Endometrial microvascular endothelial cells (primary cell): ENCODE results near the gene CTSF. TPM values are rescaled to one million over a fixed set of nuclear protein-coding genes. Genes with fewer than 3 reads are reported as not detected.
"Not testable (repeated sequence)": the region's sequence is repeated elsewhere in the genome, so short reads cannot be mapped to it uniquely, and the experiment has no call there.

ENCODE experiments used
- in situ Hi-C: cut with HindIII; loops from 2 replicates; pipeline ENCODE4 v1.10.0; 2017; ENCODE audit warnings: low sequenced_read_pairs, low pct_unique_long_range_greater_than_20kb; ENCODE audit errors: inconsistent ontology term
- total RNA-seq: library from RNA; depleted of rRNA; stranded (reverse); fragments of >200 nt; gene quantifications from one replicate; pipeline ENCODE4 v1.2.3, GENCODE V29; 2015; ENCODE audit errors: inconsistent ontology term

CTSF gene
- total RNA-seq: 17.6 TPM

DNA sequence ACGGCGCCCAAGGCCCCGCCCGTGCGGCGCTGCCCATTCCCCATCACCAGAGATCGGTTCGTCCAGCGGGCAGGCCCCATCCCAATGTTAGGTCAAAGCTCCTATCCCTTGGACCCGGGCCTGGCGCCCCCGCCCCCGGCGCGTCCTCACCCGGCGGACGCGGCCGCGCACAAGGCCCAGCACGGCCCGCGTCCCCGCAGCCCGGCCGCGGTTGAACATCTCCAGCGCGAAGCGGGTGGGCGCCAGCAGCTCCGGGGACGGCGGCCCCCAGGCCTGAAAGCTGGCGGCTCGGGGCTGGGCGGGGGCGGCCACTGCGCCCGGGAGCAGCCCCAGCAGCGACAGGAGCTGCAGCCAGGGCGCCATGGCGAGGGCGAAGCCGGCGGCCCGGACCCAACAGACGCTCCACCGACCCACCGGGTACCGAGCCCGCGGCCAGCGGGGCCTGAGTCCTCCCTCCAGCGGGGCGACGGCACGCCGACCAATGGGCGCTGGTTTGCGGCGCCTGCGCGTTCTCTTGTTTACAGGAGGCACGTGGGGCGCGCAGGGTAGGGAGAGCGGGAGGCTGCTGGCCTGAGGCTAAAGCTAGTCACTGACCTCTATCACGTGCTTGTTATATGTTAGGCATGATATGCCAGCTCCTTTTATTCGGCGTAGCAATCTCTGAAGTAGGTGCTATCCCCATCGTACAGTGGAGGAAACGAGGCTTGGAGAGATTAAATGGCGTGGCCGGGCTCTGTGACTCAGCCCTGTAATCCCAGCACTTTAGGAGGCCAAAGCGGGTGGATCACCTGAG is at the start of gene CTSF:
Gene CTSF, minus strand, starts transcription at position 483 of the 793 bp plus-strand sequence. Its CDS starts 120 bp downstream, at position 363.
- in situ Hi-C loops: no loop called here

DNA sequence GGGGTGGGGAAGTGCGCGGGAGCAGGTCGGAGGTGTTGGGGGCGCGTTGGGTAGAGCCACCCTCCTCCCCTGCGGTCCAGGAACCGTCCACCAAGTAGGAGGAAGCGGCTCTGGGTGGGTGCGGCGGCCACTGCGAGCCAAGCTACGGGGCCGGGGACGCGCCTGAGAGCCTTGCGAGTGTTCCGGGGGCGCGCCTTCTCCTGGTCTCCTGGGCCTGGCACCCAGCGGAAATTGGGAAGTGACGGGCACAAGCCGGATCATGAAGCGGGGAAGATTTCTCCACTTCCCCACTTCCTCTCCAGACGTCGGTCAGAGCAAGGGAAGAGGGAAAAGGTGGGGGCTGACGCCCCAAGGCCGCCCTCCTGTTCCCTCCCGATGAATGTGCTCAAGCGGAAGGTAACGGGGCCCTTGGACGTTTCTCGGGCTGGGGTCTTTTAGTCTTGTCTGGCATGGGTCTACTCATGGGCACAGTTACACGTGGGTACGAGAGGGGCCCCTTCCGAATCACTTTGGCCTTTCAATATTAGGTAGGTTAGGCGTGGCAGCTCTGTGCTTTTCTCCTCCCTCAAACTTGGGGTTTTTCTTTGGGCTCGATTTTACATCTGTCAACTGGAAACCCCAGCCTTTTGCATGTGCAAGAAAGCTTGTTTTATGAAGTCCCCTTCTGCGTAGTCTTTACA is 48.9 kb upstream of the CTSF start:
- in situ Hi-C loops: no loop called here

DNA sequence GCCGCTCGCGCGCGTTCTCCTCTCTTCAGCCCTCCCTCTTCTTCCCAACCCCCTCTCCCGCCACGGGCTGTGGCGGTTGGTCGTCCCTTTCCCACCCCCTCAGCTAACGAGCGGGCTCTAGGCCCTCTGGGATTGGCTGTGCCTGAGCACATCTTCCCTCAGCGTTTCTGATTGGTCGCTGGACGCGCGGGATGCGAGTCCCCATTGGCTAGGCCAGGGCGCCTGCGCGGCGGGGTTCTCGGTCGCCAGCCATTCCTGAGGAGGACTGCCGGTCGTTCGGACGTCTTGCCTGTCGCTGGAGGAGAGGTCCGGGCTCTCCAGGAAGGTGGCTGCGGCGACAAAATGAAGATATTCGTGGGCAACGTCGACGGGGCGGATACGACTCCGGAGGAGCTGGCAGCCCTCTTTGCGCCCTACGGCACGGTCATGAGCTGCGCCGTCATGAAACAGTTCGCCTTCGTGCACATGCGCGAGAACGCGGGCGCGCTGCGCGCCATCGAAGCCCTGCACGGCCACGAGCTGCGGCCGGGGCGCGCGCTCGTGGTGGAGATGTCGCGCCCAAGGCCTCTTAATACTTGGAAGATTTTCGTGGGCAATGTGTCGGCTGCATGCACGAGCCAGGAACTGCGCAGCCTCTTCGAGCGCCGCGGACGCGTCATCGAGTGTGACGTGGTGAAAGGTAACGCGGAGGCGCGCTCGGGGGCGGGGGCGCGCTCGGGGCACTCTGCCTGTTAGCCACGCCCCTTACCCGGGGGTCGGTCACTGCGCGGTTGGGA is 48.2 kb upstream of the CTSF start, which contains the start of gene RBM14:
Gene RBM14, plus strand, starts transcription at position 252 of the 776 bp plus-strand sequence. Its CDS starts 91 bp downstream, at position 343.
- in situ Hi-C loops: no loop called here

- in situ Hi-C loops: no loop called here
Measured at GRCh38 chr11:66614073-66614472, 45.7 kb upstream of the CTSF start.

- in situ Hi-C loops: no loop called here
Measured at GRCh38 chr11:66612458-66612857, 44.1 kb upstream of the CTSF start.

DNA sequence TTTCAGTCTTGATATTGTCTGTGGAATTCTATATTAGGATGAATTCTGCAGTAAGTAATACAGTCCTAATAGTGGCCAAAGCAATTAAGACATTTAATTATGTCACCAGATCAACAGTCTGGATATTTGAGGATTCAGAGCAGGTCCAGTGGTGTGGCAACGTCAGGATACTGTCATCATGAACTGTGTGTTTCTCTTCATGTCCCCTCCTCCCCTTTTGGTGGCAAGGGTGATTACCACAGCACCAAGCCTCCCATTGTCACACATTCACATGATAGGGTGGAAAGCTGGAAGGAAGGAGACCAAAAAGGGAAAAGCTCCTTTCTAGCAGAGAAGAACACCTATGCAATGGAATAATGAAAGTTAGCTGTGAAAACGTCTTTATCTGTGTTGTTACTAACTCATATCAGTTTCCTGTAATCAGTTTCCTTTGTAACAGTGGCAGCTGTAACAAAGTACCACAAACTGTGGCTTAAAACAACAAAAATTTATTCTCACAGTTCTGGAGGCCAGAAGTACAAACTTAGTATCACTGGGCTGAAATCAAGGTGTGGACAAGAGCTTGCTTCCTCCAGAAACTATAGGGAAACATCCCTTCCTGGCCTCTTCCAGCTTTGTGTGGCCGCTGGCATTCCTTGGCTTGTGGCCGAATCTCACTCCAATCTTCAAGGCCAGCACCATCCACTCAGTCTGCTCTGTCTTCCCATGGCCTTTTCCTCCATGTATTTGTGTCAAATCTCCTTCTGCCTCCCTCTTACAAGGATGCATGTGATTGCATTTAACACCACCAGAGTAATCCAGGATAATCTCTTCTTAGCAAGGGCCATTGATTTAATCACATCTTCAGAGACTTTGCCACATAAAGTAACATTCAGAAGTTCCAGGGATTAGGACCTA is 41.6 kb upstream of the CTSF start:
- in situ Hi-C loops: no loop called here

GRCh38 chr11:66607126-66607834 is 38.9 kb upstream of the CTSF start:
- in situ Hi-C loops: no loop called here

GRCh38 chr11:66606608-66607007 is 38.2 kb upstream of the CTSF start:
- in situ Hi-C loops: not testable (repeated sequence)

GRCh38 chr11:66604155-66604554 is 35.7 kb upstream of the CTSF start:
- in situ Hi-C loops: no loop called here

DNA sequence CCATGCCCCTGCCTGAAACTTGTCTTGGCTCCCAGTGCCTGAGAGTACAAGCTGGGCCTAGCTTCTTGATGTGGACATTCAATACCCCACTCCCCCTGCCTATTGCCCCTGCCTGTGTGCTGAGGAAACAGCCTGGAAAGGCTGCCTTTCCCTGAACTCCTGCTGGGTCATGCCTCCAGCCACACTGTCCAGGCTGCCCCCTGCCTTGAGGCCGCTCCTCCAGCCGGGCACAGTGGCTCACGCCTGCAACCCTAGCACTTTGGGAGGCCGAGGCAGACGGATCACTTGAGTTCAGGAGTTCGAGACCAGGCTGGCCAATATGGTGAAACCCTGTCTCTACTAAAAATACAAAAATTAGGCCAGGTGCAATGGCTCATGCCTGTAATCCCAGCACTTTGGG is 34.7 kb upstream of the CTSF start:
- in situ Hi-C loops: no loop called here

DNA sequence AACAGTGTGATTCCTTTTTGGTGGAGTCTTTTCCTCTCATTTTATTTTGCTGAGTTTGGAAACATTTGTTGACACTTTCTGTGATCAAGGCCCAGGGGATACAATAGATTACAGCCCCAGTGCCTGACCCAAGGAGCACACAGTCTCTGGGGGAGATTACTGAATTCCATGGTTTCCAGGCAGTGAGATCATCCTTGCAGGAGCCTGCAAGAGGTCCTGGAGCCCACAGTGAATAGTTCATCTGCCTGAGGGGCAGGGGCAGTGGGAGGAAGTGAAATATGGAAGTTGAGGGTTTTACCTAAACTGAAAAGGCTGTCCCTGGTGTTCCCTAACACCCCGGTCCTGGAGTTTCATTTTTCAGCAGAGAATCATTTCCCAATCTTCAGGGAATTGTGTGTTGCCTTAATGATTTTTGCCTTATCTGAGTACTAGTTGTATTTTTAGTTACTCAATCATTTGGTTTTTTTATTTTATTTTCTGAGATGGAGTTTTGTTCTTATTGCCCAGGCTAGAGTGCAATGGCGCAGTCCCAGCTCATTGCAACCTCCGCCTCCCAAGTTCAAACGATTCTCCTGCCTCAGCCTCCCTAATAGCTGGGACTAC is 32.3 kb upstream of the CTSF start:
- in situ Hi-C loops: no loop called here

- in situ Hi-C loops: no loop called here
Measured at GRCh38 chr11:66600219-66600618, 31.8 kb upstream of the CTSF start.

DNA sequence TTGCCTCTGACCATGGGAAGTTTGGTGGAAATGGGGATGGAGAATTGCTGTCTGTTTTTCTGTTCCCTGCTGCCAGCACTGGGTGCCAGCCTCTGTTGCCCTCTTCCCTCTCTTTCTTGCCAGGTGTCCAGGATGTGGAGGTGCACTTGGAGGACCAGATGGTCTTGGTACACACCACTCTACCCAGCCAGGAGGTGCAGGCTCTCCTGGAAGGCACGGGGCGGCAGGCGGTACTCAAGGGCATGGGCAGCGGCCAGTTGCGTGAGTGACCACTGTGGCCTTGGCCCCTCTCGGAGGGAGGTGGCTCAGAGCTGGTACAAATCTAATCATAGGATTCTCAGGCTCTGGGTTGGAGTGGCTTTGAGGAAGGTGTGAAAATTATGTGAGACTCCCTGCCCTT is 30.6 kb upstream of the CTSF start:
- in situ Hi-C loops: no loop called here

GRCh38 chr11:66595245-66595904 is 27.0 kb upstream of the CTSF start:
- in situ Hi-C loops: no loop called here

GRCh38 chr11:66593650-66594049 is 25.2 kb upstream of the CTSF start:
- in situ Hi-C loops: no loop called here

GRCh38 chr11:66593303-66593635 is 24.9 kb upstream of the CTSF start:
- in situ Hi-C loops: no loop called here
